Sigmoid colon (tissue), 7 donors: Measurements from ENCODE around the gene ZNF688. TPM values are rescaled to one million over a fixed set of nuclear protein-coding genes. Genes with fewer than 3 reads are reported as not detected.

Experiments used
- DNase-seq: peaks from one replicate; pipeline ENCODE4 v3.0.0-alpha.2; 2019
- H3K27ac ChIP-seq, 4 donors: fragments of 200-600 bp; sonication (generic); one replicate each; pipeline ENCODE4 v1.5.1; 2016 to 2019; ENCODE audit warnings: mild to moderate bottlenecking in 1 of 4
- H3K27me3 ChIP-seq, 3 donors: fragments of 200-600 bp; sonication (generic); one replicate each; pipeline ENCODE4 v1.5.1; 2019; ENCODE audit warnings: mild to moderate bottlenecking in 1 of 3
- H3K36me3 ChIP-seq, 4 donors: fragments of 200-600 bp; sonication (generic); one replicate each; pipeline ENCODE4 v1.5.1; 2016 to 2019
- H3K4me1 ChIP-seq, 4 donors: fragments of 200-600 bp; sonication (generic); one replicate each; pipeline ENCODE4 v1.5.1; 2017 to 2019
- H3K4me3 ChIP-seq, 4 donors: fragments of 200-600 bp; sonication (generic); one replicate each; pipeline ENCODE4 v1.5.1; 2017 to 2019; ENCODE audit warnings: mild to moderate bottlenecking in 2 of 4, moderate library complexity in 1 of 4
- H3K9me3 ChIP-seq, 4 donors: fragments of 200-600 bp in 3 of 4; sonication (generic) in 3 of 4; one replicate each; pipeline versions ENCODE4 v1.5.1 to v1.6.1; 2013 to 2019
- EP300 ChIP-seq, 4 donors: sonication (generic); formaldehyde crosslinking; IDR thresholded peaks; one replicate each; pipeline ENCODE4 v1.6.1; 2017; ENCODE audit warnings: antibody characterized with exemption in 4 of 4
- POLR2A ChIP-seq, 2 donors: fragments of 450-650 bp; IDR thresholded peaks; one replicate each; pipeline ENCODE4 v1.6.1; 2016; ENCODE audit warnings: antibody characterized with exemption in 2 of 2, mild to moderate bottlenecking in 2 of 2, moderate library complexity in 2 of 2
- POLR2AphosphoS5 ChIP-seq, 4 donors: sonication (generic); formaldehyde crosslinking; IDR thresholded peaks; one replicate each; pipeline ENCODE4 v1.6.1; 2017; ENCODE audit warnings: antibody characterized with exemption in 4 of 4
- WGBS, 2 donors: extraction: QIAGEN DNeasy Blood & Tissue Kit; methylation state at CpG; one replicate each; pipeline ENCODE4 v1.1.7; 2013; 5-methylcytosine and 5-hydroxymethylcytosine counted together
- intact Hi-C: fragments of 100-400 bp; cut with DNase I; formaldehyde crosslinking; loops from one replicate; pipeline ENCODE4 v1.15.1; 2023
- polyA plus RNA-seq, 3 donors: library from polyadenylated mRNA; stranded (reverse); fragments of 200-250 nt; gene quantifications; one replicate each; pipeline ENCODE4 v1.2.3, GENCODE V29; 2013
- total RNA-seq, 4 donors: library from RNA; depleted of rRNA; stranded (reverse); fragments of >200 nt; gene quantifications; one replicate each; pipeline ENCODE4 v1.1.0, GENCODE V29; 2016
- TF ChIP-seq, protein P1 (sequence below), 4 experiments: fragments of 450-650 bp in 3 of 4; fragments of 200-600 bp in 1 of 4; IDR thresholded peaks; one replicate each; pipeline ENCODE4 v1.5.1; 2016 to 2019; ENCODE audit warnings: antibody characterized with exemption in 4 of 4, mild to moderate bottlenecking in 3 of 4, moderate library complexity in 2 of 4
- donor health status: healthy with polysubstance abuse.
- donor health status: Bipolar disorder and iron deficiency.
- donor health status: healthy.

ZNF688 gene
- total and polyA plus RNA-seq, 7 donors: 16.7 to 32.8 (median 22.8) TPM

DNA sequence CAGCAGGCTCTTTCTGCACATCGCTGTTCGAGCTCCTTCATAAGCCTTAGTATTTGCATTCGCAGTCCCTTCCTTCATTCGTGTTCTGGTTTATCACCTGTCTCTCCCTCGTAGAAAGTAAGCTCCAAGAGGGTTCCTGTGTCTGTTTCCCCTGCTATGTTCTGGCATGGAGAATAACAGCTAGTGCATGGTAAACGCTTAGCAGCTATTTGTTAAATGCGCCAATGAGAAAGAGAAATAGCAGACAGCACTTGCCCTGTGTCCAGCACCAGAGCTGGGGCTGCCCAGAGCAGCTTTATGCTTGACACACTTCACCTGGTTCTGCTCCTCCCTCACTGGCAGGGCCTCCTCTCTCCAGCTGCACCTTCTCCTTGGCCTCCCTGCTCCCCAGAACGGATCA, 5.5 kb downstream of the ZNF688 start:
- no peaks in the 10 kb centered on the region for H3K27me3 ChIP-seq
- H3K36me3 ChIP-seq: peaks cover 0 to 6% (median 0%) of the 10 kb centered on the region in 4 donors
- no peak for DNase-seq
- intact Hi-C loops: no loop called here
- TF ChIP-seq POLR2A (IDR thresholded peaks at IDR 0.05) (no peak), EP300 (IDR thresholded peaks at IDR 0.05) (no peak), POLR2AphosphoS5 (IDR thresholded peaks at IDR 0.05) (no peak)
- TF ChIP-seq, protein P1, sequence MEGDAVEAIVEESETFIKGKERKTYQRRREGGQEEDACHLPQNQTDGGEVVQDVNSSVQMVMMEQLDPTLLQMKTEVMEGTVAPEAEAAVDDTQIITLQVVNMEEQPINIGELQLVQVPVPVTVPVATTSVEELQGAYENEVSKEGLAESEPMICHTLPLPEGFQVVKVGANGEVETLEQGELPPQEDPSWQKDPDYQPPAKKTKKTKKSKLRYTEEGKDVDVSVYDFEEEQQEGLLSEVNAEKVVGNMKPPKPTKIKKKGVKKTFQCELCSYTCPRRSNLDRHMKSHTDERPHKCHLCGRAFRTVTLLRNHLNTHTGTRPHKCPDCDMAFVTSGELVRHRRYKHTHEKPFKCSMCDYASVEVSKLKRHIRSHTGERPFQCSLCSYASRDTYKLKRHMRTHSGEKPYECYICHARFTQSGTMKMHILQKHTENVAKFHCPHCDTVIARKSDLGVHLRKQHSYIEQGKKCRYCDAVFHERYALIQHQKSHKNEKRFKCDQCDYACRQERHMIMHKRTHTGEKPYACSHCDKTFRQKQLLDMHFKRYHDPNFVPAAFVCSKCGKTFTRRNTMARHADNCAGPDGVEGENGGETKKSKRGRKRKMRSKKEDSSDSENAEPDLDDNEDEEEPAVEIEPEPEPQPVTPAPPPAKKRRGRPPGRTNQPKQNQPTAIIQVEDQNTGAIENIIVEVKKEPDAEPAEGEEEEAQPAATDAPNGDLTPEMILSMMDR (IDR thresholded peaks at IDR 0.05): no peak
- no peaks in the 10 kb centered on the region for H3K9me3 ChIP-seq
- 72 to 76% methylated on average over 8 of the region's 8 CpGs for WGBS, 2 donors
- H3K27ac ChIP-seq: no peak overlapping the region
- peaks cover 0 to 18% (median 16%) of the 10 kb centered on the region in 4 donors for H3K4me1 ChIP-seq
- H3K4me3 ChIP-seq: no peak overlapping the region

DNA sequence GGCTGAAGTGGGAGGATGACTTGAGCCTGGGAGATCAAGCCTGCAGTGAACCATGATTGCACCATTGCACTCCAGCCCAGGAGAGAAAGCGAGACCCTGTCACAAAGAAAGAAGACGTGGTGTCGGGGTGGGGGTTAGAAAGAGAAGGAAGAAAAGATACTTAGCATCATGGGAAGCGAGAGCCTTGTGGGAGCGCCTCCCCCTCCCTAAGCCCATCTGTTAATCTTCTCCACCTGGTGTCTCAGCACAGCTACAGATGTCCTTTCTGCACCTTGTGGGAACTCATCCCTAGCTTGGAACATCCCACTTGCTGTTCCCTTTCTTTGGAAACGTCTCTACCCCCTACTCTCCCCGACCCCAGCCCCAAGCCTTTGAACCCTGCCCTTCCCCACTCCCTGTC, 6.0 kb downstream of the ZNF688 start:
- H3K4me3 ChIP-seq: no peak overlapping the region
- peaks cover 0 to 6% (median 0%) of the 10 kb centered on the region in 4 donors for H3K36me3 ChIP-seq
- no peaks in the 10 kb centered on the region for H3K9me3 ChIP-seq
- DNase-seq: no peak
- TF ChIP-seq EP300 (IDR thresholded peaks at IDR 0.05): no peak
- TF ChIP-seq POLR2AphosphoS5 (IDR thresholded peaks at IDR 0.05): no peak
- TF ChIP-seq POLR2A (IDR thresholded peaks at IDR 0.05): no peak
- TF ChIP-seq, protein P1 (IDR thresholded peaks at IDR 0.05): no peak
- no peak overlapping the region for H3K27ac ChIP-seq
- intact Hi-C loops: no loop called here
- peaks cover 0 to 16% (median 13%) of the 10 kb centered on the region in 4 donors for H3K4me1 ChIP-seq
- no peaks in the 10 kb centered on the region for H3K27me3 ChIP-seq
- WGBS, 2 donors: 76 to 77% methylated on average over 7 of the region's 7 CpGs

DNA sequence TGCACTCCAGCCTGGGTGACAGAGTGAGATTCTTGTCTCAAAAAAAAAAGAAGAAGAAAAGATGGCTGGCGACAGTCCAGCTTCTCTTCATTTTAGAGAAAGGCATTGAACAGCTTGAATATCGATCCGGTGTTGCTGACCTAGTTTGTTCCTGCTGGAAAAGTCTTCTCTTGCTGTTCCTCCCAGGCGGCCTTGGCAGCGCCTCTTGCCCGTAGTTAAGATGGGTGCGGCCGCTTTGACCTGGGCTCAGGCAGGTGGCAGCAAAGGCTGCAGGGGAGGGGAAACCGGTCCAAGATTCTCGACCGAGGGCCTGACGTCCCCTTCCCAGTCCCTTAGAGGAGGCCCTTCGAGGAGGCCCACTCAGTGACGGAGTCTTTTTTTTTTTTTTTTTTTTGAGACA, 9.5 kb downstream of the ZNF688 start:
- Histone ChIP-seq H3K4me1 (peaks cover 0 to 19% (median 15%) of the 10 kb centered on the region in 4 donors), H3K27me3 (no peaks in the 10 kb centered on the region), H3K4me3 (peak overlapping the region in 3 of 4 donors; percentile 52 to 55 (median 53)), H3K9me3 (no peaks in the 10 kb centered on the region), H3K36me3 (no peaks in the 10 kb centered on the region), H3K27ac (peak overlapping the region in 2 of 4 donors; percentile 55 to 73)
- 29 to 89% methylated on average over 14 of the region's 14 CpGs for WGBS, 2 donors
- TF ChIP-seq POLR2AphosphoS5 (IDR thresholded peaks at IDR 0.05) (no peak), POLR2A (IDR thresholded peaks at IDR 0.05) (no peak), EP300 (IDR thresholded peaks at IDR 0.05) (no peak)
- TF ChIP-seq, protein P1 (IDR thresholded peaks at IDR 0.05): no peak
- no peak for DNase-seq
- intact Hi-C loops: no loop called here

DNA sequence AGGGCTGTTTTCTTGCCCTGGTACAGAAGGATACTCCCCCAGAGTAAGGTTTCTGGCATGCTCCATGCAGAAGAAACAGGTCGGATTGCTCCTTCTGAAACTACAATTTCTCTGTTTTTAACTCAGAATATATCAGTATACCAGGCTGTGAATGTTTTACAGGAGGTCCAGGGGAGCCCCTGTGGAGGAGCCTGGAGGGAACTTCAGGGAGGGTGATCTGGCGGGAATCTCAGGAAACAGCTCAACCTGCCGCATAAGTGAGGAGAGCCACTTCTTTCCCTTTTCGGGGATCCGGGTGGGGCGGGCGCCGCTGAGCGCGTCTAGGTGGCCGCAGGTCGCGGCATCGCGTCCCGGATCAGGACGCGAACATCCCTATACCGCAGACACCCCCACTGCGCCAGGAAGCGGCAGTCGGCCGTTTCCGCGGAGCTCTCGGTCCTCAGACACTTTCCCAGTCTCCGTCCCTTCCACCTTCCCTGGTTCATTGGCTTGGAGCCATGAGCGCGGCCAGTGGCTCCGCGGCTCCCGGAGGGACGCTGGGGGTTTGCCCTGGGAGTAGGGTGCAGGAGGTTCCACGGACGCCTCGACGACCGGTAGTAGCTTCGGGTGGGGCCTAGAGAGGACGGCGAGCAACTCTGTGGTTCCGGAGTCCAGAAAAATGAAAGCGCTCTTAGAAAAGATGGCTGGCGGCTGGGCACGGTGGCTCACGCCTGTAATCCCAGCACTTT, 10.3 kb downstream of the ZNF688 start:
- no peaks in the 10 kb centered on the region for H3K27me3 ChIP-seq
- H3K27ac ChIP-seq: peak overlapping the region; percentile 55 to 73 (median 64)
- no peak for DNase-seq
- H3K4me3 ChIP-seq: peak overlapping the region; percentile 36 to 55 (median 52)
- no peak for TF ChIP-seq POLR2A (IDR thresholded peaks at IDR 0.05)
- TF ChIP-seq POLR2AphosphoS5 (IDR thresholded peaks at IDR 0.05): peak in 1 of 4 donors; percentile 4
- H3K4me1 ChIP-seq: peaks cover 0 to 27% (median 23%) of the 10 kb centered on the region in 4 donors
- intact Hi-C loops: no loop called here
- 27 to 52% methylated on average over 46 of the region's 46 CpGs for WGBS, 2 donors
- no peaks in the 10 kb centered on the region for H3K9me3 ChIP-seq
- no peaks in the 10 kb centered on the region for H3K36me3 ChIP-seq

DNA sequence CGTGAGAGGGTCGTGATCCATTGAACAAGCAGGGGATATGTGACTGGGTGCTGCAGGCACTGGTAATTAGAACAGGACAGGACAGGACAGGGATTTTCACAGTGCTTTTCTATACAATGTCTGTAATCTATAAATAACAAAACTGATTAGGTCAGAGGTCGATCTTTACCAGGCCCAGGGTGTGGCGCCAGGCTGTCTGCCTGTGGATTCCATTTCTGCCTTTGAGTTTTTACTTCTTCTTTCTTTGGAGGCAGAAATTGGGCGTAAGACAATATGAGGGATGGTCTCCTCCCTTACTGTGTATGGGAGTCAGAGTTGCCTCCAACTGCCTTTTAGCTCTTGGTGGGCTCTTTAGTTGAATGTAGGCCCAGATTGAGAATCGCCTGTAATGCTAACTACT, 11.8 kb downstream of the ZNF688 start:
- H3K4me1 ChIP-seq: peaks cover 0 to 30% (median 25%) of the 10 kb centered on the region in 4 donors
- WGBS, 2 donors: 84 to 90% methylated on average over 6 of the region's 6 CpGs

More for the DNA sequence above, 11.8 kb downstream of the ZNF688 start:
- intact Hi-C loops: loop anchor here (5.0 kb wide), 1 partner anchor 73 kb away; no protein-coding TSS in a partner anchor
- no peaks in the 10 kb centered on the region for H3K27me3 ChIP-seq
- H3K4me3 ChIP-seq: no peak overlapping the region
- DNase-seq: no peak
- no peaks in the 10 kb centered on the region for H3K9me3 ChIP-seq
- no peak for TF ChIP-seq POLR2AphosphoS5 (IDR thresholded peaks at IDR 0.05)
- TF ChIP-seq EP300 (IDR thresholded peaks at IDR 0.05): no peak
- TF ChIP-seq POLR2A (IDR thresholded peaks at IDR 0.05): no peak
- TF ChIP-seq, protein P1 (IDR thresholded peaks at IDR 0.05): no peak
- peaks cover 10 to 15% (median 11%) of the 10 kb centered on the region in 4 donors for H3K36me3 ChIP-seq
- H3K27ac ChIP-seq: no peak overlapping the region
